Measurements from ENCODE around the gene ZNF132. TPM values are rescaled to one million over a fixed set of nuclear protein-coding genes. Genes with fewer than 3 reads are reported as not detected.
A peak's percentile ranks its signal among the peaks of the same experiment; 100 is the strongest.

ZNF132 gene
- total and polyA plus RNA-seq, 8 donors, result 1.1 to 6.1 (median 2.0) TPM

GRCh38 chr19:58396691-58397532 is 43.0 kb downstream of the ZNF132 start:
- peaks cover 0 to 5% (median 5%) of the 10 kb centered on the region in 3 donors for H3K4me1 ChIP-seq
- intact Hi-C loops (cut with DNase I), result no loop called here
- ATAC-seq (no peak), DNase-seq (peak in 3 of 6 donors; percentile 22 to 71 (median 26)), FAIRE-seq (no peak)
- WGBS, 2 donors, result 26 to 31% methylated on average over 55 to 58 of the region's 58 CpGs
- peaks cover 4 to 23% (median 22%) of the 10 kb centered on the region in 3 donors for H3K36me3 ChIP-seq
- H3K27me3 ChIP-seq, result no peaks in the 10 kb centered on the region
- no peak for TF ChIP-seq CTCF (IDR thresholded peaks at IDR 0.05)
- no peak overlapping the region for H3K4me3 ChIP-seq
- H3K27ac ChIP-seq, result no peak overlapping the region
- no peaks in the 10 kb centered on the region for H3K9me3 ChIP-seq

- H3K4me1 ChIP-seq, result peaks cover 0 to 5% (median 4%) of the 10 kb centered on the region in 3 donors
- H3K36me3 ChIP-seq, result peaks cover 4 to 28% (median 22%) of the 10 kb centered on the region in 3 donors
- ATAC-seq, result peak in 1 of 4 donors; percentile 11
- TF ChIP-seq CTCF (IDR thresholded peaks at IDR 0.05), result no peak
- H3K27ac ChIP-seq, result no peak overlapping the region
- H3K9me3 ChIP-seq, result no peaks in the 10 kb centered on the region
- no peak for FAIRE-seq
- no peak overlapping the region for H3K4me3 ChIP-seq
- peak in 3 of 6 donors; percentile 38 to 79 (median 63) for DNase-seq
- intact Hi-C loops (cut with DNase I), result no loop called here
- H3K27me3 ChIP-seq, result no peaks in the 10 kb centered on the region
- 5% methylated on average over 52 to 75 of the region's 75 CpGs for WGBS, 2 donors
Observed at GRCh38 chr19:58395979-58396627, 43.9 kb downstream of the ZNF132 start.

- Histone ChIP-seq H3K4me1 (peaks cover under 1 to 6% (median 6%) of the 10 kb centered on the region in 3 donors), H3K27ac (no peak within 1 kb of the TSS), H3K36me3 (peaks cover 4 to 28% (median 24%) of the 10 kb centered on the region in 3 donors), H3K4me3 (no peak within 1 kb of the TSS), H3K27me3 (no peaks in the 10 kb centered on the region), H3K9me3 (no peaks in the 10 kb centered on the region)
- intact Hi-C loops (cut with DNase I), result no loop called here
- FAIRE-seq (no peak), DNase-seq (peak in 4 of 6 donors; percentile 27 to 83 (median 60)), ATAC-seq (peak; percentile 33 to 79 (median 58))
- WGBS, 2 donors, result 32 to 35% methylated on average over 21 of the region's 21 CpGs
- no peak for TF ChIP-seq CTCF (IDR thresholded peaks at IDR 0.05)
Observed at GRCh38 chr19:58395220-58395978, 44.6 kb downstream of the ZNF132 start, which contains the start of gene RNF225. TSS of gene RNF225 (plus strand) at chr19:58395656. CDS start at chr19:58396090, 434 bp downstream.

- no peak for TF ChIP-seq CTCF (IDR thresholded peaks at IDR 0.05)
- FAIRE-seq (no peak), DNase-seq (peak in 1 of 6 donors; percentile 31), ATAC-seq (peak in 2 of 4 donors; percentile 5 to 10)
- Histone ChIP-seq H3K27ac (no peak overlapping the region), H3K36me3 (peaks cover 4 to 28% (median 24%) of the 10 kb centered on the region in 3 donors), H3K9me3 (no peaks in the 10 kb centered on the region), H3K4me1 (peaks cover 0 to 11% (median 6%) of the 10 kb centered on the region in 3 donors), H3K27me3 (no peaks in the 10 kb centered on the region), H3K4me3 (no peak overlapping the region)
- intact Hi-C loops (cut with DNase I), result no loop called here
- 69 to 73% methylated on average over 3 of the region's 3 CpGs for WGBS, 2 donors
Observed at GRCh38 chr19:58394821-58395219, 45.1 kb downstream of the ZNF132 start.

All from pancreas (tissue), 10 donors.